Upper lobe of left lung (tissue), 4 donors: ENCODE data around the gene FRAS1.

Experiments
- EP300 ChIP-seq, 4 donors: sonication (generic); formaldehyde crosslinking; IDR thresholded peaks; one replicate each; pipeline ENCODE4 v1.5.1; 2017; ENCODE audit warnings: antibody characterized with exemption in 4 of 4, control low read depth in 2 of 4
- POLR2A ChIP-seq, 4 donors: fragments of 450-650 bp; IDR thresholded peaks; one replicate each; pipeline ENCODE4 v1.5.1; 2016 to 2017; ENCODE audit warnings: antibody characterized with exemption in 4 of 4, mild to moderate bottlenecking in 2 of 4
- POLR2AphosphoS5 ChIP-seq, 2 donors: sonication (generic); formaldehyde crosslinking; IDR thresholded peaks; one replicate each; pipeline ENCODE4 v1.5.1; 2017; ENCODE audit warnings: antibody characterized with exemption in 2 of 2
- TF ChIP-seq, protein P1 (sequence below), 6 experiments: fragments of 450-650 bp in 4 of 6; fragments of 200-600 bp in 2 of 6; sonication (generic) in 2 of 6; IDR thresholded peaks; one replicate each; pipeline ENCODE4 v1.5.1; 2016 to 2019; ENCODE audit warnings: antibody characterized with exemption in 6 of 6

DNA sequence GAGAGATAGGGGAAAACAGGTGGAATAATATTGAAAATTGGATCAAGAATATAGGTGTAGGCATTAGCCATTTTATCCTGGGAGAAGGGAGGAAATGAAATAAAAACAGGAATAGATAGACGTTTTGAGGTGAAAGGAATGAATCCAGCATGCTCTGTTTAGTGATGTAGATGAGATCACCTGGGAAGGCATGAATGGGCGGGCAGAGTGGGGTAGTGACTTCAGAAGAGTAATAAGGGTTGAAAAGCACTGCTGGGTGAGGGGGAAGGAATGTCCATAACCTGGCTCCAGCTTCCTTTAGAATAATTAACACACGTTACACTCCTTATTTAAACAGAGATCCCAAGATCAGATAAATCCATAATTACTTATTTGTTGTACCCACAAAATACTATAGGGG is 303.3 kb downstream of the FRAS1 start:
- TF ChIP-seq, protein P1, sequence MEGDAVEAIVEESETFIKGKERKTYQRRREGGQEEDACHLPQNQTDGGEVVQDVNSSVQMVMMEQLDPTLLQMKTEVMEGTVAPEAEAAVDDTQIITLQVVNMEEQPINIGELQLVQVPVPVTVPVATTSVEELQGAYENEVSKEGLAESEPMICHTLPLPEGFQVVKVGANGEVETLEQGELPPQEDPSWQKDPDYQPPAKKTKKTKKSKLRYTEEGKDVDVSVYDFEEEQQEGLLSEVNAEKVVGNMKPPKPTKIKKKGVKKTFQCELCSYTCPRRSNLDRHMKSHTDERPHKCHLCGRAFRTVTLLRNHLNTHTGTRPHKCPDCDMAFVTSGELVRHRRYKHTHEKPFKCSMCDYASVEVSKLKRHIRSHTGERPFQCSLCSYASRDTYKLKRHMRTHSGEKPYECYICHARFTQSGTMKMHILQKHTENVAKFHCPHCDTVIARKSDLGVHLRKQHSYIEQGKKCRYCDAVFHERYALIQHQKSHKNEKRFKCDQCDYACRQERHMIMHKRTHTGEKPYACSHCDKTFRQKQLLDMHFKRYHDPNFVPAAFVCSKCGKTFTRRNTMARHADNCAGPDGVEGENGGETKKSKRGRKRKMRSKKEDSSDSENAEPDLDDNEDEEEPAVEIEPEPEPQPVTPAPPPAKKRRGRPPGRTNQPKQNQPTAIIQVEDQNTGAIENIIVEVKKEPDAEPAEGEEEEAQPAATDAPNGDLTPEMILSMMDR (IDR thresholded peaks at IDR 0.05), result no peak
- TF ChIP-seq POLR2A (IDR thresholded peaks at IDR 0.05) (no peak), POLR2AphosphoS5 (IDR thresholded peaks at IDR 0.05) (no peak), EP300 (IDR thresholded peaks at IDR 0.05) (no peak)
